SKM-1 (cell line): ENCODE data around the gene SLC1A4.
"Not testable (repeated sequence)": the region's sequence is repeated elsewhere in the genome, so short reads cannot be mapped to it uniquely, and the experiment has no call there.

Experiments used
- DNase-seq: peaks from one replicate; lab custom pipeline; 2025; ENCODE audit not compliant: unreplicated experiment; lab: John Stamatoyannopoulos, UW

SLC1A4 gene

GRCh38 chr2:65024149-65024829, 35.1 kb downstream of the SLC1A4 start:
- no peak for DNase-seq

GRCh38 chr2:65025453-65026123, 36.4 kb downstream of the SLC1A4 start:
- no peak for DNase-seq

GRCh38 chr2:65026154-65026553, 37.0 kb downstream of the SLC1A4 start:
- DNase-seq, result no peak

GRCh38 chr2:65026704-65027464, 37.7 kb downstream of the SLC1A4 start:
- no peak for DNase-seq

GRCh38 chr2:65027616-65028244, 38.5 kb downstream of the SLC1A4 start:
- DNase-seq, result no peak

GRCh38 chr2:65030476-65031332, 41.5 kb downstream of the SLC1A4 start:
- no peak for DNase-seq

- DNase-seq, result no peak
Observed at GRCh38 chr2:65031341-65032018, 42.3 kb downstream of the SLC1A4 start.

- DNase-seq, result no peak
Observed at GRCh38 chr2:65032019-65032975, 43.1 kb downstream of the SLC1A4 start.

- DNase-seq, result no peak
Observed at GRCh38 chr2:65033178-65033577, 44.0 kb downstream of the SLC1A4 start.

GRCh38 chr2:65033667-65034066, 44.5 kb downstream of the SLC1A4 start:
- not testable (repeated sequence) for DNase-seq

GRCh38 chr2:65035351-65035943, 46.2 kb downstream of the SLC1A4 start:
- no peak for DNase-seq

GRCh38 chr2:65037178-65037577, 48.0 kb downstream of the SLC1A4 start:
- DNase-seq, result no peak

- DNase-seq, result no peak
Observed at GRCh38 chr2:65039640-65040039, 50.4 kb downstream of the SLC1A4 start.

GRCh38 chr2:65040400-65041261, 51.4 kb downstream of the SLC1A4 start:
- DNase-seq, result peak; percentile 79

- DNase-seq, result no peak
Observed at GRCh38 chr2:65043001-65043400, 53.8 kb downstream of the SLC1A4 start.

GRCh38 chr2:65044097-65044735, 55.0 kb downstream of the SLC1A4 start:
- DNase-seq, result no peak

- DNase-seq, result no peak
Observed at GRCh38 chr2:65045651-65046050, 56.5 kb downstream of the SLC1A4 start.
